RKO (cell line): ENCODE data around the gene ZNF530.

ENCODE experiments used
- DNase-seq: peaks from one replicate; pipeline ENCODE4 v3.0.0-alpha.2; 2016; ENCODE audit warnings: low spot score

The ZNF530 gene

DNA sequence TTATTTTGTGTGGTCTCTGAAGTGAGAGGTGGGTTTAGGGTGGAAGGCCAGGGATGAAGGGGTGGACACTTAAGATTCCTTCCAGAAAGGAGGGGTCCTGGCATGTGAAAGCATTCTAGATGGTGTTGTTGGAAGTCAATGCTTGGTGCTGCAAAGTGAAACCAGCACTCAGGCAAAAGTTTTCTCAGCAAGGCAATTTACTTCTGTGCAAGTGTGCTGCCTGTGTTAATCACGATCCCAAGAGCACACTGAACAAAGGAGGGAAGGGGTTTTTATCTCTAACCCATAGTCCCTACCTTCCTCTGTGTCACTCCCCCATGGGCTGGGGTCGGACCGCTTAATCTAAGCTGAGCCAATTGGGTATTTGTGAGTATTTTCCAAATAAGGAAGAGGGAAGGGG lies 15.7 kb downstream of the ZNF530 start:
- DNase-seq = no peak

DNA sequence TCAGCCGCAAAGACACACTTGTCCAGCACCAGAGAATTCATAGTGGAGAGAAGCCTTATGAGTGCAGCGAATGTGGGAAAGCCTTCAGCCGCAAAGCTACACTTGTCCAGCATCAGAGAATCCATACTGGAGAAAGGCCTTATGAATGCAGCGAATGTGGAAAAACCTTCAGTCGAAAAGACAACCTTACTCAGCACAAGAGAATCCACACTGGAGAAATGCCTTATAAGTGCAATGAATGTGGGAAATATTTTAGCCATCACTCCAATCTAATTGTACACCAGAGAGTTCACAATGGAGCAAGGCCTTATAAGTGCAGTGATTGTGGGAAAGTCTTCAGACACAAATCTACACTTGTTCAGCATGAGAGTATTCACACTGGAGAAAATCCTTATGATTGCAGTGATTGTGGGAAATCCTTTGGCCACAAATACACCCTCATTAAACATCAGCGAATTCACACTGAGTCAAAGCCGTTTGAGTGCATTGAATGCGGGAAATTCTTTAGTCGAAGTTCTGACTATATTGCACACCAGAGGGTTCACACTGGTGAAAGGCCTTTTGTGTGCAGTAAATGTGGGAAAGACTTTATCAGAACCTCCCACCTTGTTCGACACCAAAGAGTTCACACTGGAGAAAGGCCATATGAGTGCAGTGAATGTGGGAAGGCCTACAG lies 21.1 kb downstream of the ZNF530 start:
- DNase-seq = no peak

DNA sequence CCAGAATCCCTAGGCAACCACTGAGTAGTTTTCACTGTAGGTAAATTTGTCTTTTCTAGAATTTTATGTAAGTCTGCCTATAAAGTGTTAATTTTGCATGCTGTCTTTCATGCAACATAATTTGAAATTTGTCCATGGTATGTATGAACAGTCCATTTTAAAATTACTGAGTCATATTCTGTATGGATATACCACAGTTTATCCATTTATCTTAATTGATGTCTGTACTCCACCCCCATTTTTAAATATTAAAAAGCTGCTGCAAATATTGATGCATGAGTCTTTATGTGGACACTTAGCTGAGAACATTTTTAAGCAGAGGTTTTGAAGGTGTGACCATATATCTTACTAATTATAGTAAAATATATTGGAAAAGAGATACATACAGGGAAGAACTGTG lies 23.4 kb downstream of the ZNF530 start:
- no peak for DNase-seq

DNA sequence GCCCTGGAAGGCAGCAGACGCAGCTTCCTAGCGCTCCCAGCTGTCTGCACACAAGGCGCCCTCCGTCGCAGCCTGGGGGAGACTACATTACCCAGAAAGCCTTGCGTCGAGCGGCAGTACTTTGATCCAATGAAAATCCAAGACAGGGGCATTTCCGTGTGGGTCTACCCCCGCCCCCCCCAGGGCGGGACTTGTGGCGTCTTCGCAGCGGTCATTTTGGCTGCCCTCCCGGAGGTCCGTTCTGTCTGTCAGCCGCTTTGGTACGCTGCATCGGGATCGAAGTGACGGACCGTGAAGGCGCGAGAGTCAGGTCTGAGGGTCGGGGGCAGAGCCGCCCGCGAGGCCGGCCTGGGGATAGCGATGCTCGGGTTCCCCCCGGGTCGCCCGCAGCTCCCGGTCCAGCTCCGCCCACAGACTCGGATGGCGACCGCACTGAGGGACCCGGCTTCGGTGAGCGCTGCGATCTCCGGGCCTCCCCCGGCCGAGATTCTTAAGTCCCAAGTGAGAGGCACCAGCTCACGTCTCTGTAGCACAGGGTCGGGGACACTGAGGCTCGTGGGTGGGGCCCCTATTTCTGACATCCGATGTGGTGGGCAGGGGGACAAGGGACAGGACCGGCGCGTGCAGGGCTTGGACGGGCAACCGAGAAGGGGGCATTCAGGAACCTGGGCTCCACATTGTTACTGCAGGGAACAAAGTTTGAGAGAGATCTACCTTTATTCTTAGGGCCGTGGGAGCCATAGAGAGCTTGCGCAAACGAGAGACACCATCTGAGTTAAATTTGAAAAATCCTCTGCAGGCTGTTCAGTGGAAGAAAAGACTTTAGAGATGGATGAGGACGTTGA lies 33.5 kb downstream of the ZNF530 start, which contains the start of gene ZNF211:
Gene ZNF211, plus strand, starts transcription at position 182 of the 845 bp plus-strand sequence. Its CDS starts 179 bp downstream, at position 361.
- peak; percentile 90 for DNase-seq

DNA sequence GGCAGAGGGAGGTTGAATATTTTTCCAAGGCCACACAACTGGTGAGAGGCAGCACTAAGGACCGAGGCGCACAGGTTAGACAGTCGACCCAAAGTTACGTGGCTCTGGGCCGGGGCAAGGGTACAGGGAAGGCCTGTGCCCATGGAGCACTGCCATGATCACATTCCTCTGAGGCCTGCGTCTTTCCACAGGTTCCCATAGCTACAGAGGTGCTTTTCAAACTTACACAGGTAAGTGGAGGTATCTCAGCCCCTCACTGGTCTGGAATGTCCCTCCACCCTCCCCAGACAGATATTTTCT lies 34.1 kb downstream of the ZNF530 start:
- no peak for DNase-seq

DNA sequence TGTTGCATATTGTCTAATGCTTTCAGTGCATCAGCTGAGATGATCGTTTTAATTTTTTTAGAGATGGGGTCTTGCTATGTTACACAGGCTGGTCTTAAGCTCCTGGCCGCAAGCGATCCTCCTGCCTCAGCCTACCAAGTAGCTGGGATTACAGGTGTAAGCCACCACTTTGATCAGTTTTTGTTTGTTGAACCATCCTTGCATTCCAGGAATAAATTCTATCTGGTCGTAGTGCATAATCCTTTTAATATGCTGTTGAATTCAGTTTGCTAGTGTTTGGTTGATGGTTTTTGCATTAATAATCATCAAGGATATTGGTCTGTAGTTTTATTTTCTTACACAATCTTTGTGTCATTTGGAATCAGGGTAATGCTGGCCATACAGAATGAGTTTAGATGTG lies 37.7 kb downstream of the ZNF530 start:
- no peak for DNase-seq

DNA sequence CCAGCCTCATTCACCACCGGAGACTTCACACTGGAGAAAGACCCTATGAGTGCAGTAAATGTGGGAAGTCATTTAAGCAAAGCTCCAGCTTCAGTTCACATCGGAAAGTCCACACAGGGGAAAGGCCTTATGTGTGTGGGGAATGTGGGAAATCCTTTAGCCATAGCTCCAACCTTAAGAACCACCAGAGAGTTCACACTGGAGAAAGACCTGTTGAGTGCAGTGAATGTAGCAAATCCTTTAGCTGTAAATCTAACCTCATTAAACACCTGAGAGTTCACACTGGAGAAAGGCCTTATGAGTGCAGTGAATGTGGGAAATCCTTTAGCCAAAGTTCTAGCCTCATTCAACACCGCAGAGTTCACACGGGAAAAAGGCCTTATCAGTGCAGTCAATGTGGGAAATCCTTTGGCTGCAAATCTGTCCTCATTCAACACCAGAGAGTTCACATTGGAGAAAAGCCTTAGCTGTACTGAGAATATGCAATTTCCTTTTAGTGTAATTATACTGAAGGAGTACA lies 42.1 kb downstream of the ZNF530 start:
- DNase-seq = no peak

DNA sequence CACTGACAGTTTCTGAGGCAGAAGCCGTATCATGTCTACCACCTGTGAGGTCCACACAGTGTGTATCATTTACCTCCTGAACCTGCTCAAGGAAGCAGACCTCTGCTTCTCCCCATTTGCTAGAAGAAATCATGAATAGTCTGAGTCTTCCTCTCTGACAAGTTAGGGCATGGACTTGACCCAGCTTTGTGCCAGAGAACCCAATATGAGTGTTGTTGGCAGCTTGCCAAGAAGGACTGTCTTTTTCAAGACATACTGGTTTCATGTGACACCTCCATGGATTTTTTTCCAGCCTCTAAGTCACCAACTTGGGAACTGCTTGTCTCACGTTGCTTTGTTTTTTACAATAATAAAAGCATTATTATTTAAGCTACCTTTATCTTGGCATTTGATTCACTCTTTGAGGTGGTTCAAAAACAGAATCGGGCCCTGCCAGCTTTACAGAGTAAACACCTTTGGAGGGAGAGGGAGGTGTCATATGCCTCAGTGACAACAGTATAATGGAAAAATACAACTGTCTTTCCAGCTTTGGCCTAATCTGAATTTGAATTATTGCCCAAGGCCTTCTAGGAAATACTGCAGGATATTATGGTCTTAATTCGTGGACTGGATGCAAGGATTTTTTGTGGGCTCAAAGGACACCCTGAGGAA lies 42.8 kb downstream of the ZNF530 start:
- no peak for DNase-seq

DNA sequence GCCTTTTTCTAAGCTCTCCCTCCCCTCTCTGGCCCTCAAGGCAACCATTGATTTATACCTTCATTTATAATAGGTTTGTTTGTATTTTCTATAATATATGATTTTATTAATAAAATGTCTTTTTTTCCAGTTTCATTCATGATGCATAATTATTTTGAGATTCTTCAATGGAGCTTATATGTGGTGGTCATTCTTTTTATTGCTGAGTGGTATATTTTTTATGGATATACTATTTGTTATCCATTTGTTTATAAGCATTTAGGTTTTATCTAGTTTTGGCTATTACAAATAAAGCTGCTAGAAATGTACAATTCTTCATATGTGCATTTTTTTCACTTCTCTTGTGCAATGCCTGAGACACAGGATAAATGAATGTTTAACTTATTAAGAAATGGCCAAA lies 44.0 kb downstream of the ZNF530 start:
- DNase-seq = no peak

DNA sequence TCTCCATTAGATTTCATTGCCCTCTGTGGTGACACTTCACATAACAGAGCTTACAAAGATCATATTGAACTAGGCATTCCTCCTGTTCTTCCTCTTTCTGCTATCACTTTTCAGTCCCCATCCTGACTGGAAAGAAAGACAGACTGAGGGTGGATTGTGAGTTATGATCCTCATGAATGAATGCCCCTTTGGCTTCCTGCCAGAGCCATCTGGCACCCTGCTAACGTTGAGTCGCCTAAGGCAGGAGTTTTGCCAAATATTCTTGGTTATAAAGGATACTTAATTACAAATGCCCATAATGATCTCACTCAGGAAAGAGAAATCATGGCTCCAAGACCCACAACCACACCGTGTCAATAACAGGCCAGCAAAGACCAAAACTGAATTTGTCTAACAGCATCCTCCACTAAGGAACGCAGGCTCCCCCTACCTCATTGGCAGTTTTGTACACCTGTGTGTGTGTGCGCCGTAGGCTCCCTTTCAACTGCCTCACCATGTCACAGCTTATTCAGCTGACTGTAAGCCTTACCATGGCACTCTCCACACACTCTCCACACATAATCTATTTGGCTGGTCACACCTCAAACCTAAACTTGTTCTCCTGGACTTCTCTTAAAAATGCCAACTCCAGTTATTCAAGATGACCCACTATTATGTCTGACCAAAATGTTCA lies 48.8 kb downstream of the ZNF530 start:
- DNase-seq = no peak

DNA sequence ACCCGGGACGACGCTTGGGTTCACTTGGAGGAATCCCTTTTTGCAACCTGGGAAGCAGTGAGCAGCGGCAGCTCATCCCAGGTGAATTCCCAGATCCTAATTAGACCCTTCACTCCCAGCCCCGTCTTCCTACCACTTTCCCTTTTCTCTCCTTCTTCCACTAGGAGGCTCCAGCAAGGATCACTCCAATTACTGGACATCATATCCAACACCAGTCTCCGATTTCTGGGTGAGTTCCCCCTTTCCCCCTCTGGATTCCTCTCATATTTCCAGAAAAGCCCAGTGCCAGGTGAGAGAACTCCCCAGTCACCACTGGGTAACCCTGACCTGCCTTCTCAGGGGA lies 51.9 kb downstream of the ZNF530 start:
- DNase-seq = no peak

DNA sequence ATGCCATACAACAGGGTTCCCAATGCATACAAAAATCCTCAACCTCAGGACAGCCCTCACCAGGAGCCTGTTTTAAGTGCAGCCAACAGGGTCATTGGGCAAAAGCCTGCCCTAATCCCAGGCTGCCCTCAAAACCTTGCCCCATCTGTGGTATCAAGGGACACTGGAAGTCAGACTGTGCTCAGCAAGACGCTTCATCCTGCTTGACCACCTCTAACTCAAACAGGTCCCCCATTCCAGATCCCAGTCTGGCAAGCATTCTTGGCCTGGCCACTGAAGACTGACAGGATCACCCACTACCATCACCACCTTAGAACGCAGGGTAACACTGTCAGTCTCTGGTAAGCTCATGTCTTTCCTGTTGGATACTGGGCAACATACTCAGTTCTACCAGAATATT lies 54.0 kb downstream of the ZNF530 start:
- no peak for DNase-seq

DNA sequence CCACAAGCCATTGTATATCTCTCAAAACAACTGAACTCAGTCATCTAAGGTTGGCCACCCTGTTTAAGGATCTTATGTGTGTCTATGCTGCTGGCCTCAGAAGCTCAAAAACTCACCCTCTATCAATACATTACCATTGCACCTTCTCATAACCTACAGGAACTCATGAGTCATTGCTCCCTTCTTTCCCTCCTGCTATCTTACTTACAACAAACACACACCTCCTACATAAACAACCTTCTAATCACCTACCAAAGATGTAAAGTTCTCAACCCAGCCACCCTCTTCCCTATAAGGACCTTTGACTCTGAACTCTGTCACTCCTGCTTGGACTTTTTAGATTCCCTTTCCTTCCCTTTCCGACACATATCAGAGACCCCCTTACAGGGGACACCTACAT lies 55.8 kb downstream of the ZNF530 start:
- DNase-seq = no peak

DNA sequence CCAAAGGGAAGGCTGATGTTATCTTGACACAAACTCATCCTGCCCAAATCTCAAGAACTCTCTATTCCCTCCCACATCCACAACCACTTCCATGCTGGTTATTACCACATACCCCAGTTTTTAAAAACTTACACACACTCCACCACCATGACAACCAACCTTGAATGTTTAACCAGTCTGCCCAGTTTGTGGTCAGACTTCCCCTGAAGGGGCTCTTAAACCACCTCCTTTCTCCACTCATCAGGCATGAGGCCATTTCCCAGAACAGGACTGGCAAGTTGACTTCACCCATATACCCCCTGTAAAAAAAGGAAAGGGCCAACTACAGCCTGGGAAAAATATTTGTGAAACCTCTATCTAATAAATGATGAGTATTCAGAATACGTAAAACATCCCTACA lies 56.7 kb downstream of the ZNF530 start:
- DNase-seq = no peak
